ENCODE results near the gene SELENOO. TPM values are rescaled to one million over a fixed set of nuclear protein-coding genes. Genes with fewer than 3 reads are reported as not detected.

SELENOO gene
- total RNA-seq, 4 donors from 2014 or later, result 36.1 to 66.6 (median 44.8) TPM

GRCh38 chr22:50227579-50228215, 26.9 kb downstream of the SELENOO start:
- no peaks in the 10 kb centered on the region for H3K4me1 ChIP-seq
- H3K27ac ChIP-seq, result no peak overlapping the region
- H3K9me3 ChIP-seq, result no peaks in the 10 kb centered on the region
- H3K4me3 ChIP-seq, result no peak overlapping the region
- no peak for DNase-seq (ENCODE audit: low spot score in 2 of 2)
- peaks cover 0 to 91% (median 12%) of the 10 kb centered on the region in 3 donors for H3K36me3 ChIP-seq
- 93 to 95% methylated on average over 18 to 21 of the region's 25 CpGs for WGBS, 2 donors
- no peak for TF ChIP-seq EP300 (IDR thresholded peaks at IDR 0.05)
- TF ChIP-seq, protein P1, sequence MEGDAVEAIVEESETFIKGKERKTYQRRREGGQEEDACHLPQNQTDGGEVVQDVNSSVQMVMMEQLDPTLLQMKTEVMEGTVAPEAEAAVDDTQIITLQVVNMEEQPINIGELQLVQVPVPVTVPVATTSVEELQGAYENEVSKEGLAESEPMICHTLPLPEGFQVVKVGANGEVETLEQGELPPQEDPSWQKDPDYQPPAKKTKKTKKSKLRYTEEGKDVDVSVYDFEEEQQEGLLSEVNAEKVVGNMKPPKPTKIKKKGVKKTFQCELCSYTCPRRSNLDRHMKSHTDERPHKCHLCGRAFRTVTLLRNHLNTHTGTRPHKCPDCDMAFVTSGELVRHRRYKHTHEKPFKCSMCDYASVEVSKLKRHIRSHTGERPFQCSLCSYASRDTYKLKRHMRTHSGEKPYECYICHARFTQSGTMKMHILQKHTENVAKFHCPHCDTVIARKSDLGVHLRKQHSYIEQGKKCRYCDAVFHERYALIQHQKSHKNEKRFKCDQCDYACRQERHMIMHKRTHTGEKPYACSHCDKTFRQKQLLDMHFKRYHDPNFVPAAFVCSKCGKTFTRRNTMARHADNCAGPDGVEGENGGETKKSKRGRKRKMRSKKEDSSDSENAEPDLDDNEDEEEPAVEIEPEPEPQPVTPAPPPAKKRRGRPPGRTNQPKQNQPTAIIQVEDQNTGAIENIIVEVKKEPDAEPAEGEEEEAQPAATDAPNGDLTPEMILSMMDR (IDR thresholded peaks at IDR 0.05), result no peak
- H3K27me3 ChIP-seq, result no peaks in the 10 kb centered on the region

- H3K27me3 ChIP-seq, result no peaks in the 10 kb centered on the region
- no peak overlapping the region for H3K4me3 ChIP-seq
- no peak overlapping the region for H3K27ac ChIP-seq
- DNase-seq (ENCODE audit: low spot score in 2 of 2), result no peak
- 87 to 89% methylated on average over 8 to 9 of the region's 9 CpGs for whole genome bisulfite sequencing, 2 donors
- TF ChIP-seq EP300 (IDR thresholded peaks at IDR 0.05), result no peak
- TF ChIP-seq, protein P1 (IDR thresholded peaks at IDR 0.05), result no peak
- TF ChIP-seq POLR2A (IDR thresholded peaks at IDR 0.05), result no peak
- no peaks in the 10 kb centered on the region for H3K9me3 ChIP-seq
- H3K36me3 ChIP-seq, result peaks cover 0 to 91% (median 7%) of the 10 kb centered on the region in 3 donors
- no peaks in the 10 kb centered on the region for H3K4me1 ChIP-seq
Observed at GRCh38 chr22:50228366-50228765, 27.6 kb downstream of the SELENOO start.

DNA sequence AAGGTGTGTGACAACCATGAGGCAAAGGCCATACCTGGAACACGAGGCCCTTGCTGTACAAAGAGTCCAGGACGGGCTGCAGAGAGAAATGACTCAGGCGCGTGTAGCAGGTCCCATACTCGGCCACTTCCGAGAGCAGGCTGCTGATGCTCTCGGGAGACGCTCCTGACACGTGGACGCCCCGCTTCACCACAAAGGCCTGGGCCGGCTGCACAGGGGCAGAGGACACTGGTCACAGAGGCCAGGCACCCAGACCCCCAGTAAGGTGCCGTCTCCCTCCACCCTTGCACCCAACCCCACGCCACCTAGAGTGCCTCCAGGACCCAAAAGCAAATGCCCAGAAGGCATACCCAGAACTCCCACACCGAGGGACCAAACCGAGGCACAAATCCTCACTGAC, 28.6 kb downstream of the SELENOO start:
- 91 to 93% methylated on average over 14 to 16 of the region's 16 CpGs for WGBS, 2 donors
- Histone ChIP-seq H3K36me3 (peaks cover 0 to 85% (median 7%) of the 10 kb centered on the region in 3 donors), H3K4me1 (no peaks in the 10 kb centered on the region), H3K9me3 (no peaks in the 10 kb centered on the region), H3K27ac (no peak overlapping the region), H3K4me3 (no peak overlapping the region), H3K27me3 (no peaks in the 10 kb centered on the region)
- TF ChIP-seq, protein P1 (IDR thresholded peaks at IDR 0.05), result no peak
- no peak for TF ChIP-seq EP300 (IDR thresholded peaks at IDR 0.05)
- TF ChIP-seq POLR2A (IDR thresholded peaks at IDR 0.05), result no peak
- no peak for DNase-seq (ENCODE audit: low spot score in 2 of 2)

- Histone ChIP-seq H3K36me3 (peaks cover 0 to 73% (median 0%) of the 10 kb centered on the region in 3 donors), H3K9me3 (no peaks in the 10 kb centered on the region), H3K4me1 (no peaks in the 10 kb centered on the region), H3K27me3 (no peaks in the 10 kb centered on the region), H3K4me3 (no peak overlapping the region), H3K27ac (no peak overlapping the region)
- no peak for DNase-seq (ENCODE audit: low spot score in 2 of 2)
- TF ChIP-seq, protein P1 (IDR thresholded peaks at IDR 0.05), result no peak
- TF ChIP-seq POLR2A (IDR thresholded peaks at IDR 0.05), result no peak
- TF ChIP-seq EP300 (IDR thresholded peaks at IDR 0.05), result no peak
- 89 to 90% methylated on average over 20 of the region's 20 CpGs for WGBS, 2 donors
Observed at GRCh38 chr22:50232481-50233151, 31.8 kb downstream of the SELENOO start.

DNA sequence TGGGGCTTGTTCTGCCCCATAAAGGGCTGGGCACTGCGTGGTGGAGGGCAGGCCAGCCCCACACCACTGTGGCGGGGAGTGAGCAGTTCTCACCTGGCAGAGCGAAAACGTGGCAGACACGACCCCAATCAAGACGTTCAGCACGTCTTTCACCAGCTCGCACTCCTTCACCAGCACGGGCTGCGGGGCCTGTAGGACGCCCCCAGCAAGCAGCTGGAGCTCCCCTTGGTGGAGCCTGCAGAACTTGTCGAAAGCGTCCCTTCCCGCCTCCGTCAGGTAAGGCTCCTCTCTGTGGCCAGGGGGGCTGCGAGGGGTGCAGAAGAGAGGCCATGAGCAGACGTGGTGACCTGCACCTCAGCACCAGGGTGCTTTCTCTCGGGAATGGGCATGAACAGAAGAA, 32.4 kb downstream of the SELENOO start:
- H3K36me3 ChIP-seq, result peaks cover 0 to 72% (median 0%) of the 10 kb centered on the region in 3 donors
- no peaks in the 10 kb centered on the region for H3K27me3 ChIP-seq
- WGBS, 2 donors, result 88 to 96% methylated on average over 15 to 18 of the region's 18 CpGs

More for the DNA sequence above, 32.4 kb downstream of the SELENOO start:
- H3K27ac ChIP-seq, result no peak overlapping the region
- H3K4me3 ChIP-seq, result no peak overlapping the region
- H3K4me1 ChIP-seq, result no peaks in the 10 kb centered on the region
- DNase-seq (ENCODE audit: low spot score in 2 of 2), result no peak
- H3K9me3 ChIP-seq, result no peaks in the 10 kb centered on the region
- TF ChIP-seq, protein P1 (IDR thresholded peaks at IDR 0.05), result no peak
- TF ChIP-seq EP300 (IDR thresholded peaks at IDR 0.05), result no peak

Measured in tibial nerve (tissue), 4 donors.